GM18511 (cell line): ENCODE data around the gene LRP5.

Experiments used
- ATAC-seq: cut with Tn5 transposase; IDR thresholded peaks from one replicate; pipeline ENCODE4 v1.9.1; 2021; ENCODE audit warnings: mild to moderate bottlenecking, moderate library complexity; ENCODE audit not compliant: unreplicated experiment

Gene LRP5

GRCh38 chr11:68495220-68495729 lies 182.9 kb downstream of the LRP5 start:
- no peak for ATAC-seq

- ATAC-seq, result no peak
These were observed 183.5 kb downstream of the LRP5 start for GRCh38 chr11:68495872-68496271.

GRCh38 chr11:68497761-68498160 lies 185.4 kb downstream of the LRP5 start:
- ATAC-seq, result no peak

- no peak for ATAC-seq
These were observed 185.9 kb downstream of the LRP5 start for GRCh38 chr11:68498321-68498720.
